HepG2 (cell line): ENCODE measurements around the gene RPA1. TPM values are rescaled to one million over a fixed set of nuclear protein-coding genes. Genes with fewer than 3 reads are reported as not detected.
A peak's percentile ranks its signal among the peaks of the same experiment; 100 is the strongest.

Experiments used
- ATAC-seq: fragments of 200-7000 bp; cut with Tn5 transposase; 3 replicates; pipeline ENCODE4 v1.9.1; 2020; ENCODE audit warnings: mild to moderate bottlenecking, moderate library complexity
- BruUV-seq: library from RNA; stranded (reverse); fragments of 400-500 nt; replicated peaks from 2 replicates; lab custom pipeline; 2021; lab: Mats Ljungman, UMichigan
- CTCF ChIA-PET: fragments of 300-600 bp; formaldehyde crosslinking; extraction: SDS; loops from one replicate; lab custom pipeline; 2021; ENCODE audit warnings: low total read pairs, inconsistent platforms, low intra/inter-chr PET ratio; lab: Yijun Ruan, JAX
- POLR2A ChIA-PET: fragments of 350-600 bp; sonication (Branson Sonifier 250); formaldehyde crosslinking; loops from one replicate; lab custom pipeline; 2020; ENCODE audit warnings: antibody characterized with exemption, inconsistent platforms; lab: Yijun Ruan, JAX
- DNase-seq: peaks from one replicate; pipeline ENCODE4 v3.0.0-alpha.2; 2015; ENCODE audit warnings: low spot score
- FAIRE-seq: peaks from 3 replicates; lab custom pipeline; 2011; peaks lifted over from hg19 to GRCh38; lab: Jason Lieb, UNC
- H2AFZ ChIP-seq: one replicate; pipeline ENCODE4 v1.6.1; 2011; ENCODE audit warnings: low read length, inconsistent platforms
- H3K27ac ChIP-seq: fragments of 300-600 bp; 3 replicates; pipeline ENCODE4 v1.8.0; 2011; ENCODE audit warnings: mixed run types, mild to moderate bottlenecking, mixed read lengths, low read length, inconsistent platforms; ENCODE audit not compliant: insufficient read depth; ENCODE audit errors: extremely low read length
- H3K27me3 ChIP-seq, 2 experiments: fragments of 200-600 bp in 1 of 2; 2 replicates in 1 of 2; 3 replicates in 1 of 2; pipeline versions ENCODE4 v1.6.0 to v1.8.0; 2011; ENCODE audit warnings: low read length in 2 of 2, mild to moderate bottlenecking in 2 of 2, moderate library complexity in 2 of 2, inconsistent platforms in 1 of 2; ENCODE audit not compliant: insufficient read depth in 2 of 2, control insufficient read depth in 1 of 2
- H3K36me3 ChIP-seq, 2 experiments: fragments of 200-600 bp in 1 of 2; replicated peaks in 1 of 2; 2 replicates in 1 of 2; 3 replicates in 1 of 2; pipeline versions ENCODE4 v1.5.1 to v1.8.0; 2011; ENCODE audit warnings: low read length in 2 of 2, inconsistent platforms in 1 of 2; ENCODE audit not compliant: insufficient read depth in 2 of 2, control insufficient read depth in 1 of 2
- H3K4me1 ChIP-seq: 2 replicates; pipeline ENCODE4 v1.5.1; 2012; ENCODE audit warnings: low read length, inconsistent platforms; ENCODE audit not compliant: insufficient read depth
- H3K4me2 ChIP-seq: 2 replicates; pipeline ENCODE4 v1.6.0; 2011; ENCODE audit warnings: low read depth, low read length, inconsistent platforms
- H3K4me3 ChIP-seq, 3 experiments: fragments of 200-600 bp in 1 of 3; sonication (generic), shearing (Covaris generic) in 1 of 3; replicated peaks in 1 of 3; 2 replicates each; pipeline ENCODE4 v1.5.1; 2011 to 2016; ENCODE audit warnings: low read length in 3 of 3, inconsistent platforms in 2 of 3, low read depth in 2 of 3, mild to moderate bottlenecking in 2 of 3, control low read depth in 1 of 3, mixed read lengths in 1 of 3; ENCODE audit not compliant: insufficient read depth in 1 of 3
- H3K79me2 ChIP-seq: one replicate; pipeline ENCODE4 v1.6.1; 2011; ENCODE audit warnings: low read length, inconsistent platforms; ENCODE audit not compliant: insufficient read depth
- H3K9ac ChIP-seq: 2 replicates; pipeline ENCODE4 v1.6.0; 2011; ENCODE audit warnings: mild to moderate bottlenecking, low read depth, low read length, inconsistent platforms; ENCODE audit not compliant: insufficient read depth
- H3K9me3 ChIP-seq: 2 replicates; pipeline ENCODE4 v1.5.1; 2012; ENCODE audit warnings: mild to moderate bottlenecking, low read length
- H4K20me1 ChIP-seq: 2 replicates; pipeline ENCODE4 v1.6.0; 2011; ENCODE audit warnings: inconsistent platforms, mild to moderate bottlenecking, low read length, moderate library complexity; ENCODE audit not compliant: insufficient read depth
- HDAC2 ChIP-seq: sonication (generic); formaldehyde crosslinking; IDR thresholded peaks from 2 replicates; pipeline ENCODE4 v1.4.0; 2020; ENCODE audit warnings: missing genetic modification reagents
- HIVEP1 ChIP-seq: sonication (generic); formaldehyde crosslinking; IDR thresholded peaks from 2 replicates; pipeline ENCODE4 v1.4.0; 2020; ENCODE audit warnings: mild to moderate bottlenecking, missing genetic modification reagents
- MAFK ChIP-seq, 2 experiments: IDR thresholded peaks in 1 of 2; conservative IDR thresholded peaks in 1 of 2; 2 replicates each; pipeline ENCODE4 v1.6.1; 2011; ENCODE audit warnings: improper control_type of control experiment in 2 of 2, low read length in 2 of 2
- SAFB2 ChIP-seq: sonication (generic); formaldehyde crosslinking; IDR thresholded peaks from 2 replicates; pipeline ENCODE4 v1.5.1; 2020; ENCODE audit warnings: missing genetic modification reagents, low read depth, mild to moderate bottlenecking, borderline replicate concordance
- SMC3 ChIP-seq: IDR thresholded peaks from 2 replicates; pipeline ENCODE4 v1.6.1; 2011; ENCODE audit warnings: low read length, improper control_type of control experiment
- SP2 ChIP-seq: sonication (generic); formaldehyde crosslinking; IDR thresholded peaks from 2 replicates; pipeline ENCODE4 v1.5.1; 2020; ENCODE audit warnings: mild to moderate bottlenecking, missing genetic modification reagents
- U2AF2 ChIP-seq: fragments of 200-400 bp; formaldehyde crosslinking; IDR thresholded peaks from 2 replicates; pipeline ENCODE4 v1.6.1; 2017; ENCODE audit warnings: low read depth, mild to moderate bottlenecking, low read length
- YY1 ChIP-seq: IDR thresholded peaks from 2 replicates; pipeline ENCODE4 v1.6.1; 2011; ENCODE audit warnings: low read length, low read depth, moderate library complexity, mild to moderate bottlenecking; ENCODE audit not compliant: insufficient read depth, insufficient replicate concordance
- ZBTB42 ChIP-seq: sonication (generic); formaldehyde crosslinking; IDR thresholded peaks from 2 replicates; pipeline ENCODE4 v1.5.0; 2020; ENCODE audit warnings: mild to moderate bottlenecking, missing genetic modification reagents
- ZNF101 ChIP-seq: sonication (generic); formaldehyde crosslinking; IDR thresholded peaks from 2 replicates; pipeline ENCODE4 v1.4.0; 2020; ENCODE audit warnings: mild to moderate bottlenecking, low read depth, missing genetic modification reagents, borderline replicate concordance
- WGBS: methylation state at CpG from one replicate; pipeline ENCODE4 v1.1.6; 2017; ENCODE audit warnings: low lambda C conversion rate; 5-methylcytosine and 5-hydroxymethylcytosine counted together
- in situ Hi-C: cut with HindIII; loops from 2 replicates; pipeline ENCODE4 v1.10.0; 2017; ENCODE audit warnings: low pct_unique_long_range_greater_than_20kb; ENCODE audit not compliant: extremely low pct_ligation_motif_present
- intact Hi-C: fragments of 100-400 bp; cut with micrococcal nuclease; formaldehyde crosslinking; loops from one replicate; pipeline ENCODE4 v1.10.0; 2022; ENCODE audit not compliant: unreplicated experiment
- polyA plus RNA-seq, 8 experiments: library from polyadenylated mRNA; depleted of rRNA in 3 of 8; stranded (reverse) in 7 of 8; unstranded in 1 of 8; fragments of >200 nt; fragmentation: Illumina TruSeq in 4 of 8; extraction: Trizol in 4 of 8; gene quantifications; 2 replicates each; pipeline versions ENCODE4 v1.2.1 to v1.2.3, GENCODE V29; 2011 to 2016; ENCODE audit warnings: low read depth in 4 of 8, missing spikeins in 1 of 8, mixed read lengths in 1 of 8; ENCODE audit not compliant: insufficient read depth in 1 of 8
- total RNA-seq, 5 experiments: library from RNA; depleted of rRNA; stranded (reverse); fragments of >200 nt; fragmentation: Illumina TruSeq; extraction: Trizol; gene quantifications; 2 replicates each; pipeline ENCODE4 v1.2.3, GENCODE V29; 2016; ENCODE audit warnings: low read depth in 1 of 5
- TF ChIP-seq, protein P1 (sequence below): fragments of 450-650 bp; IDR thresholded peaks from 2 replicates; pipeline ENCODE4 v1.6.1; 2016
- TF ChIP-seq, protein P2 (sequence below): sonication (generic); formaldehyde crosslinking; IDR thresholded peaks from 2 replicates; pipeline ENCODE4 v1.5.1; 2020; ENCODE audit warnings: missing genetic modification reagents, mild to moderate bottlenecking, borderline replicate concordance

The RPA1 gene
- total and polyA plus RNA-seq, 2 of the 13 experiments (the other 11 are each of a cell fraction or from before 2014, with no cell fraction given): 13.9 to 37.6 TPM

- Histone ChIP-seq H3K79me2 (no peaks in the 10 kb centered on the region), H3K36me3 (no peaks in the 10 kb centered on the region), H3K4me2 (no peak overlapping the region), H3K4me3 (no peak overlapping the region), H3K27ac (no peak overlapping the region), H2AFZ (no peak overlapping the region), H3K4me1 (peaks cover 44% of the 10 kb centered on the region), H3K9me3 (no peaks in the 10 kb centered on the region), H3K27me3 (peaks cover 0 to 35% of the 10 kb centered on the region in 2 experiments; a peak in 4 of 5 replicates), H3K9ac (no peak overlapping the region), H4K20me1 (no peaks in the 10 kb centered on the region)
- CTCF ChIA-PET: no interaction called here
- no peak for FAIRE-seq
- TF ChIP-seq ZNF101 (CRISPR knock-in tag): no peak
- TF ChIP-seq, protein P1, sequence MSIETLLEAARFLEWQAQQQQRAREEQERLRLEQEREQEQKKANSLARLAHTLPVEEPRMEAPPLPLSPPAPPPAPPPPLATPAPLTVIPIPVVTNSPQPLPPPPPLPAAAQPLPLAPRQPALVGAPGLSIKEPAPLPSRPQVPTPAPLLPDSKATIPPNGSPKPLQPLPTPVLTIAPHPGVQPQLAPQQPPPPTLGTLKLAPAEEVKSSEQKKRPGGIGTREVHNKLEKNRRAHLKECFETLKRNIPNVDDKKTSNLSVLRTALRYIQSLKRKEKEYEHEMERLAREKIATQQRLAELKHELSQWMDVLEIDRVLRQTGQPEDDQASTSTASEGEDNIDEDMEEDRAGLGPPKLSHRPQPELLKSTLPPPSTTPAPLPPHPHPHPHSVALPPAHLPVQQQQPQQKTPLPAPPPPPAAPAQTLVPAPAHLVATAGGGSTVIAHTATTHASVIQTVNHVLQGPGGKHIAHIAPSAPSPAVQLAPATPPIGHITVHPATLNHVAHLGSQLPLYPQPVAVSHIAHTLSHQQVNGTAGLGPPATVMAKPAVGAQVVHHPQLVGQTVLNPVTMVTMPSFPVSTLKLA: peak; percentile 97
- no peak for DNase-seq
- ATAC-seq: no peak
- intact Hi-C loops (loop anchor here (5.0 kb wide), 1 partner anchor 50 kb away; no protein-coding TSS in a partner anchor), in situ Hi-C loops (loop anchor here (5.0 to 25.0 kb wide), 2 partner anchors 120 to 330 kb away; partner anchors contain the start of gene RTN4RL1)
- 65% methylated on average over 10 of the region's 17 CpGs for WGBS
- BruUV-seq: no TSS peak
- POLR2A ChIA-PET: no interaction called here
Measured at GRCh38 chr17:1907216-1907631, 77.4 kb downstream of the RPA1 start.

DNA sequence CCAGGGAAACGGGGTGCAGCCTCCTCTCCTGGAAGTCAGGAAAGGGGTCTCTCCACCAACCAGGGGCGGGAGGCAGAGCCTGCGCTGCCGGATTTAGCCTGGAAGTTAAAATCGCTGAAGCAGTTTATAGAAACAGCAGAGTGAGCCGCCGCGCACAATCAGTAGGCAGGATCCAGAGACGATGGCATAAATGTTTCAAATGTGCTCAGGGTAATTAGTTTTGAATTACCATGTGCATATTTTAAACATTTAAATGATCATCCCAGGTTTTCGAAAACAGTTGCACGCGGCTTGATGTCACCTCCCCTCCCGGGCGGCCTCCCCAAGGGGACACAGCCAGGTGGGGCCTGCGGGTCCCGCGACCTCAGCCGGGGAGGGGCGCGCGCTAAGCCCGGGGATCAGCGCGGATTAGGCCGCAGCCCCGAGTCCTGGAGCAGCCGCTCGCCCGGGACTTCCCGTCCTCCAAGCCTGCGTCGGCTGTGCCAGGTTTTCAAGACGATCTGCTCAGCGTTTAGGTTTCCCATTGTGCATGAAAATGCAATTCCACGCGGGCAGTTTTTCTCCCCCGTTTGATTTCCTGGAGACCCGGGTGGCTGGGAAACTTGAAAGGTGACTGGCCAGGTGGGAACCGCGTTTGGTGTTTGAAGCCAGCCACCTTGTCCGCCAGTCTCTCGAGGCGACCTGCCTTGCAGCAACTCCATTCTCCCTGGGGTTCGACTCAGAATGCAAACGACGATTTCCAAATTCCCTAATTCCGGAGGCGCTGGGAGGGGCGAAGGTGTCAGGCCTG lies 78.3 kb downstream of the RPA1 start:
- no TSS peak for BruUV-seq
- in situ Hi-C loops (loop anchor here (5.0 to 25.0 kb wide), 2 partner anchors 119 to 329 kb away; partner anchors contain the start of gene RTN4RL1), intact Hi-C loops (loop anchor here (1.0 to 5.0 kb wide), 2 partner anchors 49 to 118 kb away; no protein-coding TSS in a partner anchor)
- H3K36me3 ChIP-seq: no peaks in the 10 kb centered on the region
- no peak for ATAC-seq
- no peaks in the 10 kb centered on the region for H4K20me1 ChIP-seq
- no peak for FAIRE-seq
- H3K9me3 ChIP-seq: no peaks in the 10 kb centered on the region
- no peak for DNase-seq
- CTCF ChIA-PET: interaction anchor here (1.3 to 2.9 kb wide), 3 partner anchors 117 to 134 kb away, joined by 8 to 31 read pairs (median 15); partner anchors contain the start of genes DPH1, OVCA2 and RTN4RL1
- H3K4me1 ChIP-seq: peaks cover 44% of the 10 kb centered on the region
- H2AFZ ChIP-seq: no peak overlapping the region
- 58% methylated on average over 44 of the region's 49 CpGs for WGBS
- H3K4me2 ChIP-seq: no peak overlapping the region
- no peak overlapping the region for H3K27ac ChIP-seq
- POLR2A ChIA-PET: interaction anchor here (0.9 to 1.8 kb wide), 2 partner anchors 90 to 117 kb away, joined by 3 to 18 read pairs; partner anchors contain the start of gene RTN4RL1
- H3K27me3 ChIP-seq: peaks cover 0 to 40% of the 10 kb centered on the region in 2 experiments; a peak in 4 of 5 replicates
- no peak overlapping the region for H3K9ac ChIP-seq
- no peak overlapping the region for H3K4me3 ChIP-seq
- H3K79me2 ChIP-seq: no peaks in the 10 kb centered on the region
- TF ChIP-seq U2AF2: no peak
- TF ChIP-seq SAFB2 (CRISPR knock-in tag): no peak
- TF ChIP-seq SP2 (CRISPR knock-in tag): no peak
- TF ChIP-seq SMC3: no peak
- no peak for TF ChIP-seq HDAC2 (CRISPR knock-in tag)
- no peak for TF ChIP-seq ZBTB42 (CRISPR knock-in tag)
- no peak for TF ChIP-seq MAFK (conservative IDR thresholded peaks at IDR 0.05 in 1 of 2, IDR thresholded peaks at IDR 0.05 in 1 of 2; ENCODE audit: low read length in 2 of 2)
- TF ChIP-seq, protein P2, sequence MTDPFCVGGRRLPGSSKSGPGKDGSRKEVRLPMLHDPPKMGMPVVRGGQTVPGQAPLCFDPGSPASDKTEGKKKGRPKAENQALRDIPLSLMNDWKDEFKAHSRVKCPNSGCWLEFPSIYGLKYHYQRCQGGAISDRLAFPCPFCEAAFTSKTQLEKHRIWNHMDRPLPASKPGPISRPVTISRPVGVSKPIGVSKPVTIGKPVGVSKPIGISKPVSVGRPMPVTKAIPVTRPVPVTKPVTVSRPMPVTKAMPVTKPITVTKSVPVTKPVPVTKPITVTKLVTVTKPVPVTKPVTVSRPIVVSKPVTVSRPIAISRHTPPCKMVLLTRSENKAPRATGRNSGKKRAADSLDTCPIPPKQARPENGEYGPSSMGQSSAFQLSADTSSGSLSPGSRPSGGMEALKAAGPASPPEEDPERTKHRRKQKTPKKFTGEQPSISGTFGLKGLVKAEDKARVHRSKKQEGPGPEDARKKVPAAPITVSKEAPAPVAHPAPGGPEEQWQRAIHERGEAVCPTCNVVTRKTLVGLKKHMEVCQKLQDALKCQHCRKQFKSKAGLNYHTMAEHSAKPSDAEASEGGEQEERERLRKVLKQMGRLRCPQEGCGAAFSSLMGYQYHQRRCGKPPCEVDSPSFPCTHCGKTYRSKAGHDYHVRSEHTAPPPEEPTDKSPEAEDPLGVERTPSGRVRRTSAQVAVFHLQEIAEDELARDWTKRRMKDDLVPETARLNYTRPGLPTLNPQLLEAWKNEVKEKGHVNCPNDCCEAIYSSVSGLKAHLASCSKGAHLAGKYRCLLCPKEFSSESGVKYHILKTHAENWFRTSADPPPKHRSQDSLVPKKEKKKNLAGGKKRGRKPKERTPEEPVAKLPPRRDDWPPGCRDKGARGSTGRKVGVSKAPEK: no peak
- TF ChIP-seq YY1: no peak
- 0 out of 2 replicates have a peak, but pooled peaks have one; percentile 23 for TF ChIP-seq HIVEP1 (CRISPR knock-in tag)
